Posterior cingulate gyrus (tissue), 11 donors: ENCODE results near the gene ENG.
A peak's percentile ranks its signal among the peaks of the same experiment; 100 is the strongest.
"Not testable (repeated sequence)": the region's sequence is repeated elsewhere in the genome, so short reads cannot be mapped to it uniquely, and the experiment has no call there.

Source experiments
- DNase-seq, 10 donors: peaks; one replicate each; pipeline versions ENCODE4 v3.0.0 to v3.0.0-alpha.2; 2020 to 2021; ENCODE audit warnings: mixed read lengths in 3 of 10
- intact Hi-C: fragments of 100-400 bp; cut with DNase I; formaldehyde crosslinking; loops from one replicate; pipeline ENCODE4 v1.15.1; 2023

ENG gene

GRCh38 chr9:127781806-127782205 is 72.7 kb downstream of the ENG start:
- intact Hi-C loops = no loop called here

GRCh38 chr9:127780909-127781308 is 73.5 kb downstream of the ENG start:
- DNase-seq, intact Hi-C loops: not testable (repeated sequence)

More at GRCh38 chr9:127781806-127782205, 72.7 kb downstream of the ENG start:
- DNase-seq = no peak

DNA sequence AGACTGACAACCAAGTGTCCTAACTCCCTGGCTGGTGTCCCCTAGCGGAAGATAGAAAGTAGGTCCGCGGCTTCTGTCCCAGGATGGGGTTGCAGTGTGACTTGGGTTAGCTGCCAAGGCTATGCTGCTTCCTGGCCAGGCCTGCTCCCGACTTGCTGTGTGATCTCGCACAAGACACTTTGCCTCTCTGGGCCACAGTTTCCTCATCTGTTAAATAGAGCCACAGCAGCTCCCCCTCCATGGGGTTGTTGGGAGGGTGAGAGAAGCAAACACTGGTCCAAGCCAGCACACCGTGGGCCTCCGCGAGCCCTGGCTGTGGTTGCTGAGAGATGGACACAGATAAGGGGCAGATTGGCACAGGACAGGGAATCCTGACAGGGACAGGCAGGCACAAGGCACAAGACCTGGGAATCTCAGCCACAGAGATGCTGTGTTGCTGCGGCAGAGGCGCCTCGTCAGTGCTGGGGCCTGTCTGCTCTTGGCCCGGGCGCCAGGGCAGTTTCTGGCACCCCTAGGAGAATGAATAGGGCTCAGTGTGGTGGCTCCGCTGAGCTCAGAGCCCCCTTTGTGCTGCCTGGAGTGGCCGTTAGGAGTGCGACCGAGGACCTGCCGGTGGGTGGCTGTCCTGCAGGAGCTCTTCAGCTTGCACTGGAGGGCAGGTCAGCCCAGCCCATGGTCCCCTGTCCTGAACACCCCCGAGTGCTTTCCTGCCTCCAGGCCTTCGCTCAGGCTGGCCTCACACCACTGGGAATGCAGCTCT is 74.2 kb downstream of the ENG start:
- peak in 5 of 10 donors; percentile 31 to 93 (median 57) for DNase-seq
- intact Hi-C loops = no loop called here

- no peak for DNase-seq
- intact Hi-C loops = no loop called here
These were observed 75.1 kb downstream of the ENG start for GRCh38 chr9:127779136-127779981.

DNA sequence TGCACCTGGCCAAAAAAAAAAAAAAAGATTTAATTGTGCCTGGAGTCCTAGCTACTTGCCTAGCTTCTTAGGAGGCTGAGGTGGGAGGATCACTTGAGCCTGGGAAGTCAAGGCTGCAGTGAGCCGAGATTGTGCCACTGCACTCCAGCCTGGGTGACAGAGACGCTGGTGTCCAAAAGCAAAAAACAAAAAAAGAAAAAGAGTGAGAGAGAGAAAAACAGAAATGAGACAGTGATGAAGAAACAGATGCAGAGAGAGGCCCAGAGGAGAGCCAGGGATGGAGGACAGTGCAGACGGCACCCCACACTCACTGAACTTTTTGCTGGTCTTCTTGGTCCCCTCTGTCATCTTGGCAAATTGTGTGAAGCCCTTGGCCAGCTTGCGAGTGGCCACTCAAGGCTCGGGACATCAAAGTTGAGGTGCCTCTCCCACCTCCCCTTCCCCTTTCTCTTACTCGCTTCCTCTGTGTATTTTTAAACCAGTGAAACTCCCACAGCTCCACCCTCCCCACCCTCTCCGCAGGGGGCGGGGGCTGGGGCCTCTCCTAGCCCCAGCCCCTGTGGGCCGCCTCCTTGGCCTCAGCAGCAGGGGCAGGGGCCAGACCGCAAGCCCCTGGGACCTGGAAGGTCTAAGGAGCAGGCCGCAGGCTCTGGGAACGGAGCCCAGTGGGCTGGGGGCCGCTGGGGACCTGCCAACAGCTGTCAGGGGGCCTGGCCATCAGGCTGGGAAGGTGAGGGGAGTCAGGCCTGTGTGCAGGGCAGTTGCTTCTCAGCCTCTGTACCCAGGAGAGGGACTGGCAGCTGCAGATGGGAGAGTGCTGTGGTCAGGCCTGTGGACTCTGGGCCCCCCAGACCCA is 76.0 kb downstream of the ENG start, which contains the start of gene SH2D3C:
Gene SH2D3C, minus strand, starts transcription at position 387 of the 856 bp plus-strand sequence. Its CDS starts 39 bp downstream, at position 348.
- intact Hi-C loops = no loop called here
- DNase-seq = no peak

- no peak for DNase-seq
- intact Hi-C loops = no loop called here
These were observed 77.0 kb downstream of the ENG start for GRCh38 chr9:127777368-127777980.

DNA sequence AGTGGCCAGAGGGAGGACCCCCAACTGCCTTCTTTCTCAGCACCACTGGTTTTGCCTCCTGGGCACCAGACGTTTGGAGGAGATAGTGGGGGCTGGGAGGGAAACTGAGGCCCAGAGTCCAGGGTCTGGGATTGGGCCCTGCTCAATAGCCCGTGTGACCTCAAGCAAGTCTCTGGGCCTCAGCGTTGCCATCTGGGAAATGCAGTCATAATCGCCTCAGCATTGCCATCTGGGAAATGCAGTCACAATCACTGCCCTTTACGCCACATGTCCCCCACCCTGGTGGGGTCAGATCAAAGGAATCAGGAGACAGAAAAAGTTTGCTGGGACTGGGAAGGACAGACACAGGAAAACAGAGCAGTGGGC is 77.6 kb downstream of the ENG start:
- no peak for DNase-seq

GRCh38 chr9:127776195-127776923 is 78.1 kb downstream of the ENG start:
- intact Hi-C loops = no loop called here
- DNase-seq = peak in 2 of 10 donors; percentile 50 to 92

More for the DNA sequence above, 77.6 kb downstream of the ENG start:
- intact Hi-C loops = no loop called here

- DNase-seq = no peak
- intact Hi-C loops = no loop called here
These were observed 80.5 kb downstream of the ENG start for GRCh38 chr9:127773981-127774380.

DNA sequence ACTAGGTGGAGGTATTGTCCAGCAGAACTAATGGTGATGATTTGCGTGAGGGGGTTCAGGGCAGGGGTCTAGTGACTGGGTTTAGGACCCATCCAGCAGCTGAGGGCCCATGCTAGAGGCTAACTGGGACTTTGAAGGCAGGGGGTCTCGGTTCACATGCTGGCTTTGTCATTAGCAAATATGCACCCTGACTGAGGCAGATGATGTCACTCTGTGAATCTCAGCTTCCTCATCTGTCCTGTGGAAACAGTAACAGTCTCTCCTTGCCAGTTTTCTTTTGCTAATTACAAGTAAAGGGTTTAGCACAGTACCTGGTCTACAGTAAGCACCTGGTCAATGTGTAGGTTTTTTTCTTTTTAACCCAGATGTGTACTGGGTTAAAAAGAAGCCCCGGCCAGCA is 81.2 kb downstream of the ENG start:
- intact Hi-C loops = no loop called here
- DNase-seq = no peak

GRCh38 chr9:127772603-127773002 is 81.9 kb downstream of the ENG start:
- intact Hi-C loops = no loop called here
- DNase-seq = no peak

DNA sequence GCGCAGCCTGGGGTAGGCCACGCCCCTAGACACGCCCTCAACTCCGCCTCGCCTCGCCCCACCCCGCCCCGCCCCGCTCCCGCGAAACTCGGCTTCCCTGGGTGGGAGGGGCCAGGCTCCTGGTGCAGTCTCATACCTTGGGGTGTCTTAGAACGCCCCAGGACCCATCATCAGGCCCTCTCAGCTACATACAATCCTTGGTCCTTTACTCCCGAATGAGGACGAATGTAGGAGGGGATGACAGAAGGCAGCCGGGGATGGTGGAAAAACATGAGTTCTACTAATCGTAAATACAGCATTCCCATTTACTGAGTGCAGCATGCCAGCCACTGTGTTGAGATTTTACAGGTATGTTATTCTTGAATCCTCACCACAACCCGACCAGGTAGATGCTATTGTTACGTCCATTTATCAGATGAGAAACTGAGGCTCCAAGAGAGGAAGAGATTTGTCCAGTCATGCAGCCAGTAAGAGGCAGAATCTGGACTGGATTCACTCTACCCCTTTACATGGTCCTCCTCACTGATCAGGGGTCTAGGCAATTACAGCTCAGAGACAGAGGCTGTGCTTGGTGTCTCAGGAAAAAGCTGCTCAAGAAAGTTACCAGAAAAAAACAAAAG is 82.8 kb downstream of the ENG start:
- intact Hi-C loops = no loop called here

DNA sequence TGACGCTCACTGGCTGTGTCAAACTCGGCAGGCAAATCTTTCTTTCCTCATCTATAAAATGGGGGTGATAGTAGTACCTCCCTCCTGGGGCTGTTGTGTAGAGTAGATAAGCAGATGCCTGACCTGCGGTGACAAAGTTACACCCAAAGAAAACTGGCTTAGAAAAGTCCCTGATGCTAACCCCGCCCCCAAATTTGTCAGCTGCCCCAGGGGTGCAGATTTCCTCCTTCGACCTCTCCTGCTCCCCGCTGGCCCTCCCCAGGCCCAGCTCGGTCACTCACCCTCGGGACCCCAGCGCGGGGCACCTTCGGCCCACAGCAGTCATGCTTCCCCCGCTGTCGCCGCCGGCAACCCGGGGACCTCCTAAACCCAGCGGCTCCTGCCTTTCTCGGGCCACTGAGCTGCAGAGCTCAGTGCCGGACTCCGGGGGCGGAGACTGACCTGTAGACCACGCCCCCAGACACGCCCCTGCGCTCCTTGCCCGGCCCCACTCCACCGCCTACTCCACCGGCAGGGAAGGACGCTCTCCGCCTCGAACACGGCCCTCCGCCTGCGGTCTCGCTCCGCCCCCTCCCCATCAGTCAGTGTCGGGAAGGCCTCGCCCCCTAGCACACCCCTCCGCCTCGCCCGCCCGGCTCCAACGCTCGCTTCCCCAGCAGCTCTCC is 83.4 kb downstream of the ENG start:
- DNase-seq = peak; percentile 82 to 99 (median 92)
- intact Hi-C loops = no loop called here

More for the DNA sequence above, 82.8 kb downstream of the ENG start:
- no peak for DNase-seq

GRCh38 chr9:127770583-127770904 is 83.9 kb downstream of the ENG start:
- intact Hi-C loops = no loop called here
- no peak for DNase-seq

DNA sequence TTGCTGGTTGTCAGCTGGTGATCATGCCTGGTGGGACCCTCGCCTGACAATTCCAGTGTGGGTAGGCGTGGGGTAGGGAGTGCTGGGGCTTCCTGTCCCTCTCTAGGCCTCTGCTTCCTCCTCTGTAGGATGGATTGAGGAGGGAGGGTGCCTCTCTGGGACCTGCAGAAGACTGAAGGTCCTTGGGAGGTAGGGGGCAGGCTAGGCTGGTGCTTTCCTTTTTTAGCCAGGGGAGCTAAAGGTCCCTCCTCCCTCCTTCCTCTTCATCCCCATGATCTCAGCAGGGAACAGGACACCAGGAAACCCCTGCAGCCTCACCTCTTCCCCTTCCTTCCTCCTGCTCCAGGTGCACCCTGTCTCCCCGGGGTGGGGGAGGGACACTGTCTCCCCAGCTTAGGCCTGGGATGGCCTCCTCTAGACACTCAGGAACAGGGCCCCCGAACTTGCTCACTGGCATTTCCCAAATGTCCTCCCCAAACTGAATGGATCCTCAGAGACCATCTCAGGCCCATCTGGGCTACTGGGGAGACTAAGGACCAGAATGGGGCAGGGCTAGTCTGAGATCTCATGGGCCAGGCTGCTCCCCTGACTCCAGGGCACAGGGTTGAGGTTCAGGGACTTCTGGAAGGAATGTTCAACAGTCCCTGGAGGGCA is 84.4 kb downstream of the ENG start:
- no peak for DNase-seq
- intact Hi-C loops = no loop called here

- no peak for DNase-seq
- intact Hi-C loops = no loop called here
These were observed 85.4 kb downstream of the ENG start for GRCh38 chr9:127769101-127769500.

DNA sequence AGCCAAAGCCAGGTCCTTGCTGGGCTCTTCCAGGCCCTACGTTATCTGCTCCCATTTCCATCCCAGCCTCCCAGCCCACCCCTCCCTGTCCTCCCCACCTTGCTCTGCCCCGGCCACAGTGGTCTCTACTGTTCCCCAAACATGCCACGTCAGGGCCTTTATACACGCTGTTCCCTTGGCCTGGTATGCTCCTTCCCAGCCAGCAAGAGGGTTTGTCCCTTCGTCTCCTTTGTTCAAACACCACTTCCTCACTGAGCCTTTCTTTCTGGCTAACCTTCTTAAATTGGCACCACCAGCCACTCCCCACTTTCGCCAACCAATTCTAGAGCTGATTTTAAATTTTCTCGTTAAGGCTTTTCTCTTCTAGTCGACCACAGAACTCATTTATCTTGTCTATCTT is 85.8 kb downstream of the ENG start:
- no peak for DNase-seq
- intact Hi-C loops = no loop called here

DNA sequence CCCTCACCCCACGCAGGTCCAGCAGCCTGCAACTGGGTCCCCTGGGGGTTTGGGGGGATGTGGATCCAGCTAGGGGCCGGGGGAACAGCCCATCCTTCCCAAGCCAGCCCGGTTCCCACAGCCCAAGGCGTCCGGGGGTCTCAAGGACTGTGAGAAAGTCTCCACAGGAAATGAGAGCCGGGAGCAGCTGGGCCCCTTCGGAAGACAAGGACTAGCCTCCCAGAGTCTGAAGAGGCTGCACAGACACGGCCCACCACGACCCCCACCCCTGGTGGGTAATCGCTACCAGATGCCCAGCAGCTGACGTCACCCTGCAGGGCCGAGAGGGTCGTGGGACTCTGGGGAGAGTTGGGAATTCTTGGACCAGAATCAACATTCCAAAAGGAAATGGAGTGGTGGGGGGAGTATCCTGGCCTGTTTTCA is 86.5 kb downstream of the ENG start:
- no peak for DNase-seq
- intact Hi-C loops = no loop called here
